Sigmoid colon (tissue), 4 donors: Measurements from ENCODE around the gene AFAP1.

Experiments used
- CTCF ChIP-seq, 4 experiments: fragments of 450-650 bp in 3 of 4; fragments of 200-600 bp in 1 of 4; IDR thresholded peaks; one replicate each; pipeline ENCODE4 v1.5.1; 2016 to 2019; ENCODE audit warnings: antibody characterized with exemption in 4 of 4, mild to moderate bottlenecking in 3 of 4, moderate library complexity in 2 of 4
- POLR2AphosphoS5 ChIP-seq, 4 donors: sonication (generic); formaldehyde crosslinking; IDR thresholded peaks; one replicate each; pipeline ENCODE4 v1.6.1; 2017; ENCODE audit warnings: antibody characterized with exemption in 4 of 4

- TF ChIP-seq CTCF (IDR thresholded peaks at IDR 0.05) (no peak), POLR2AphosphoS5 (IDR thresholded peaks at IDR 0.05) (no peak)
These were observed 34.8 kb upstream of the AFAP1 start for GRCh38 chr4:7974425-7974824.
